M059J (cell line): ENCODE measurements around the gene FCRL2. TPM values are rescaled to one million over a fixed set of nuclear protein-coding genes. Genes with fewer than 3 reads are reported as not detected.

Experiments used
- DNase-seq: peaks from one replicate; pipeline ENCODE4 v3.0.0-alpha.2; 2012; ENCODE audit warnings: low read depth
- total RNA-seq: library from RNA; depleted of rRNA; stranded (reverse); fragments of >200 nt; shearing (Covaris generic); gene quantifications from 2 replicates; pipeline ENCODE4 v1.2.3, GENCODE V29; 2014; rRNA removed

FCRL2 gene
- total RNA-seq, result not detected in 2 replicates

GRCh38 chr1:157776971-157777391 is at the start of gene FCRL2:
Gene FCRL2, minus strand, starts transcription at chr1:157777132. Its CDS starts 59 bp downstream, at chr1:157777073.
- no peak for DNase-seq

GRCh38 chr1:157820299-157820698 is 43.4 kb upstream of the FCRL2 start:
- no peak for DNase-seq

GRCh38 chr1:157819896-157820295 is 43.0 kb upstream of the FCRL2 start, which contains the start of gene FCRL1:
Gene FCRL1, minus strand, starts transcription at chr1:157820120. Its CDS starts 83 bp downstream, at chr1:157820037.
- DNase-seq, result no peak

GRCh38 chr1:157819215-157819614 is 42.3 kb upstream of the FCRL2 start:
- DNase-seq, result no peak

- no peak for DNase-seq
Measured at GRCh38 chr1:157813269-157813668, 36.3 kb upstream of the FCRL2 start.

- DNase-seq, result no peak
Measured at GRCh38 chr1:157806431-157807149, 29.7 kb upstream of the FCRL2 start.

- DNase-seq, result no peak
Measured at GRCh38 chr1:157803851-157804250, 26.9 kb upstream of the FCRL2 start.

- no peak for DNase-seq
Measured at GRCh38 chr1:157799996-157800395, 23.1 kb upstream of the FCRL2 start.

GRCh38 chr1:157798211-157798610 is 21.3 kb upstream of the FCRL2 start:
- DNase-seq, result peak; percentile 5

GRCh38 chr1:157785248-157785647 is 8.3 kb upstream of the FCRL2 start:
- DNase-seq, result no peak

GRCh38 chr1:157784801-157785200 is 7.9 kb upstream of the FCRL2 start:
- DNase-seq, result no peak

GRCh38 chr1:157782931-157783330 is 6.0 kb upstream of the FCRL2 start:
- DNase-seq, result no peak

- no peak for DNase-seq
Measured at GRCh38 chr1:157781048-157781447, 4.1 kb upstream of the FCRL2 start.

GRCh38 chr1:157775101-157775870 is 1.6 kb downstream of the FCRL2 start:
- no peak for DNase-seq

GRCh38 chr1:157774412-157774811 is 2.5 kb downstream of the FCRL2 start:
- no peak for DNase-seq

GRCh38 chr1:157773493-157774350 is 3.2 kb downstream of the FCRL2 start:
- no peak for DNase-seq

- DNase-seq, result peak; percentile 6
Measured at GRCh38 chr1:157771661-157772425, 5.1 kb downstream of the FCRL2 start.

- no peak for DNase-seq
Measured at GRCh38 chr1:157770442-157771043, 6.4 kb downstream of the FCRL2 start.

- DNase-seq, result no peak
Measured at GRCh38 chr1:157766792-157767191, 10.1 kb downstream of the FCRL2 start.

GRCh38 chr1:157758018-157758417 is 18.9 kb downstream of the FCRL2 start:
- no peak for DNase-seq

GRCh38 chr1:157753611-157754010 is 23.3 kb downstream of the FCRL2 start:
- DNase-seq, result no peak
